HG03097 (cell line): ENCODE data around the gene COL5A3.

Experiments used
- ATAC-seq: cut with Tn5 transposase; IDR thresholded peaks from one replicate; pipeline ENCODE4 v1.9.1; 2021; ENCODE audit not compliant: unreplicated experiment, low FRiP score

The COL5A3 gene

DNA sequence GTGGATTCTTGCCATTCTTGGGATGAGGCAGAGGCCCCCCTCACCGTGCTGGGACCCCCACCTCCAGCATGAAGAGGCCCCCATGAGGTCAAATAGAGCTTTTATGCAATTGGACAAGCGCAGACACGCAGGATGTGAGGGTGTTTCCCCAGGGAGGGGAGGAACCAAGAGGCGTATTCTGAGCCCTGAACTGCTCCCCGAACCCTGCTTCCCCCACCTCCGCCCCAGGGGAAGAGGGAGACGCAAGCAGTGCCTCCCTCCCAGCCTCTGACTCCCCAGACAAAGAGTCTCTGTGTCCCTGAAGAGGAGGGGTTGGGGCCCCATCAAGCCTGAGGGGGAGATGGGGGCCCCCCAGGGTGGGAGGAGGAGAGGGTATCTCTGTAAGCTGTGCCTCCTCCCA lies 1.7 kb upstream of the COL5A3 start:
- ATAC-seq: no peak

GRCh38 chr19:10010939-10011338 lies 635 bp upstream of the COL5A3 start:
- no peak for ATAC-seq

DNA sequence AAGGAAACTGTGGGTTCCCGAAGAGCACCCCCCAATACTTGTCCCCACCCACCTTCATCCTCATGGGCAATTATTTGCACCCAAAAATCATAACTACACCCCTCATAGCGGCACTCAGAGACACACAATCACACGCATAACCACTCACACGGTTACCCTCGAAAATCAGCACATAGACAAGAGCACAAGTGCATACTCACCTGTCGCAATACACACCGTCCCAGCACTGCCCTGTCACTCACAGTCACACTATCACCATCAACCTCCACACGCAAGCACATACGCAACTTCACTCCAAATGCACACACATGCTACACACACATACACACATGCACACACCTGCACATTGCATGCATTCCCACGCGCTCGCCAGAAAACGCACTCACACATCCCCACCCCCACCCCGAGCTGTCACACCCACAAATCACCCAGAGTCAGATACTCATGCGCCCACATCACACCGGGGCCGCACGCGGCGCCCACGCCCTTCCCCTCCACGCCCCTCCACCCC lies 535 bp downstream of the COL5A3 start:
- ATAC-seq: no peak

GRCh38 chr19:10008184-10008765 lies 2.0 kb downstream of the COL5A3 start:
- no peak for ATAC-seq

DNA sequence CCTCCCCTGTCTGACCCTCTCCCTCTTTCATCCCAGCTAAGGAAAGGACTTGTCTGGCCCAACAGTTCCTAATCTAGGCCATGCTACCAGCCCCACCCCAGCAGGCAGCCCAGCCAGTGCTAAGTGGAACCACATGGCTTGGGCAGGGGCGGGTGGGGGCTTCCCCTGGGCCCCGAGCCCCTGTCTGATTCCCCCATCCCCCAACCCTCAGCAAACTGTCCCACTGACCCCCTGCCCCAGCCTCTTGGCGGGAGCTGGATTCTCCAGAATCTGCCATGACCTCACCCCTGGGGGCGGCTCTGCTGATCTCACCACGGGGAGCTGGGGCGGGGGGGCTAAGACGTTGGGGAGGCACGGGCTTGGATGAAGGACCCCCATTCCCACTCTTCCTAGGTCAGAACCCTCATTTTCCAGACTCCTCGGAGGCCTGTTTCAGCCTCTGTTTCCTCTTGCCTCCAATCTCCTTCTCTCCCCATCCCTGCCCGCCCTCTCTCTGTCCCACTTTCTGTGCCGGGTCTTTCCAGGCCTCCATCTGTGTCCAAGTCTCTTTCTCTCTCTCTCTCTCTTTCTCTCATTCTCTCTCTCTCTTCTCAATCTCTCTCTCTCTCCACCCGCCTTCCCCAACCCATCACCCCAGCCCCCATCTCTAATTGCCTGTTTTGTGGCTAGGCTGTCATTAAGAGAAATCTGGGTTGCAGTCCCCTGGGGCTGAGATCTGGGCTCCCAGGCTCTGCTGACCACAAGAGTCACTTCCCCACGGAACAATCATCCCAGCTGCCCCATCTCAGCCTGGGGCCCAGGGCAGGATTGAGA lies 2.7 kb downstream of the COL5A3 start:
- ATAC-seq: no peak

- ATAC-seq: no peak
Measured at GRCh38 chr19:10006752-10007323, 3.5 kb downstream of the COL5A3 start.

- ATAC-seq: no peak
Measured at GRCh38 chr19:10006335-10006708, 4.0 kb downstream of the COL5A3 start.

DNA sequence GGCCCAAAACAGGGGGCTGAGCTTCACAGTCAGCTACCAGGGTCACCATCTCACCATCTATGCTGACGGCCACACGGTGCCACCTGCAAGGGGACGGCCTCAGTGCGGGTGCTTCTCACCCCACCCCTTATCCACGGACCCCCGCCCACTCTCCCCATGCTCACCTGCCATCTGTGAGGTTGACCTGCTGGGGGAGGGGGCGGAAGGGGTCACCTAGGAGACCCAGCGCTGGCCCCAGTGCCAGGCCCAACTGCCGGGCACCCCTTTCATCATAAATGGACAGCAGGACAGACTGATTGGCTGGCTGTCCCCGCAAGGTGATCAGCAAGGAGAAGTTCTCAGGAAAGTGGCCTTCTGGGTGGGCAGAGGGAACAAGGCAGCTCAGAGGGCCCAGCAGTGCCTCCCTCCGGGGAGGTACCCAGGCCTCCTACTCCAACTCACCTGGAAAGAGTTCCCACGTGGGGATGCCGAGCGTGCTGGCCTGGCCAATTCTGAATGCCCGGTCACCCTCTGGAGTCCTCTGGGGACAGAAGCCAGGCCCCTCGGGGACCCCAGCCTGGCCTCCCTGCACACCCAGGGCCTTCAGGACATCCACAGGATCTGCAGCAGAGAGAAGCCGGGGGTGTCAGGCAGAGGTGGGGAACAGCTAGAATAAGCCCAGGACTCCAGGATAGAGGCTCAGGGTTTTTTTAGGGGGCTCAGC lies 4.5 kb downstream of the COL5A3 start:
- no peak for ATAC-seq

DNA sequence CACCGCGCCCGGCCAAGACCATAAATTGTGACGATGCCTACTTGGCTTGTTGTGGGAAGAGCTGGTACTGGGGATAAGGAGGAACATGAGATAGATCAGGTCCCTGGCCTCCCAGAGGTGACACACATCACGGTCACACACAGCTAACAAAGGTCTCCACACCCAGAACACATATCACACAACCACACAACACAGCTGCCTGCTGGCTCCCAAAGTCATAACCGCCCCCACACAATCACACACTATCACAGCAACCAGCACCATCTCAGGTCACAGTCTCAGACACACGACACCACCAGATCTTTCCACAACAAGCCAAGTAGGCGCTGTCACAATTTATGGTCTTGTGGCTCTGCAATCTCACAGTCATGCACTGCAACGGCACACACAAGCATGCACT lies 5.7 kb downstream of the COL5A3 start:
- ATAC-seq: no peak

- no peak for ATAC-seq
Measured at GRCh38 chr19:10003271-10003670, 7.0 kb downstream of the COL5A3 start.

- no peak for ATAC-seq
Measured at GRCh38 chr19:10001899-10002298, 8.4 kb downstream of the COL5A3 start.

- no peak for ATAC-seq
Measured at GRCh38 chr19:10000171-10000826, 10.0 kb downstream of the COL5A3 start.

DNA sequence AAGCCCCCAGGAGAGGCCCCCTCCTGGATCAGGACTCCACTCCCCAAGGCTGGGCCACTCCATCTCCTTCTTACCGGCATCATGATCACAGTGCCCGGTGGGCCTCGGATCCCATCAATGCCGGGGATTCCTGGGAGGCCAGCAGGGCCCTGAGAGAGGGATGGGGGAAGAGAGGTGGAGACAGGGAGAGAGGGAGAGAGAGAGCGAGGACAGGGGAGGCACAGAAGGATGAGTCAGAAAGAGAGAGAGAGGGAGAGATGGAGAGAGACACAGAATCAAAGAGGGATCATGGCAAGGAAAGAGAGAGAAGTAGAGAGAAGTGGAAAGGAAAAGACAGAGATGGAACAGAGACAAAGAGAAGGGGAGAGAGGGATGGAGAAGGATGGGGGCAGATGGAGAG lies 13.8 kb downstream of the COL5A3 start:
- no peak for ATAC-seq

GRCh38 chr19:9995999-9996398 lies 14.3 kb downstream of the COL5A3 start:
- ATAC-seq: no peak

GRCh38 chr19:9995084-9995483 lies 15.2 kb downstream of the COL5A3 start:
- no peak for ATAC-seq

GRCh38 chr19:9991425-9992191 lies 18.7 kb downstream of the COL5A3 start:
- ATAC-seq: no peak

GRCh38 chr19:9989504-9989903 lies 20.8 kb downstream of the COL5A3 start:
- no peak for ATAC-seq

DNA sequence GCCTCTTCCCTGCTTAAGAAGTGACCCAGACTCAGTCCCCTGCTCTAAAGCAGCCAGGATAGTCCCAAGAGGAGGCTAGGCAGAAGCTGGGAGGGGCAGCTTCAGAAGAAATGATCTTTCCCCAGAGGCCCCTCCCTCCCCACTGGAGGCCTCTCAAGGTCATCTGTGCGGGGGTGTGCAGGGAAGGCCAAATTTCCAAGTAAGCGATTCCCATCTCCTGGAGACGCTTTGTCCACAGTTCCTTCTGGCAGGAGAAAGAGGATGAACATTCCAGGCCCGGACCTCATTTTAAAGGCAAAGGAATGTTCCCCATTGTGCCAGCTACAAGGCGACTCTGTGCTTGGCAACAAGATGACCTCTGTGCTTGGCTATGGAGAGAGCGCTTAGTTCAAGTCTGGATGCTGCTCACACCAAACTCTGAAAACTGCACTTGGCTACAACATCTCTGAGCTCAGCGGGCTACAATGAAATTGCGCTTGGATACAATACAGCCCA lies 23.5 kb downstream of the COL5A3 start:
- no peak for ATAC-seq

DNA sequence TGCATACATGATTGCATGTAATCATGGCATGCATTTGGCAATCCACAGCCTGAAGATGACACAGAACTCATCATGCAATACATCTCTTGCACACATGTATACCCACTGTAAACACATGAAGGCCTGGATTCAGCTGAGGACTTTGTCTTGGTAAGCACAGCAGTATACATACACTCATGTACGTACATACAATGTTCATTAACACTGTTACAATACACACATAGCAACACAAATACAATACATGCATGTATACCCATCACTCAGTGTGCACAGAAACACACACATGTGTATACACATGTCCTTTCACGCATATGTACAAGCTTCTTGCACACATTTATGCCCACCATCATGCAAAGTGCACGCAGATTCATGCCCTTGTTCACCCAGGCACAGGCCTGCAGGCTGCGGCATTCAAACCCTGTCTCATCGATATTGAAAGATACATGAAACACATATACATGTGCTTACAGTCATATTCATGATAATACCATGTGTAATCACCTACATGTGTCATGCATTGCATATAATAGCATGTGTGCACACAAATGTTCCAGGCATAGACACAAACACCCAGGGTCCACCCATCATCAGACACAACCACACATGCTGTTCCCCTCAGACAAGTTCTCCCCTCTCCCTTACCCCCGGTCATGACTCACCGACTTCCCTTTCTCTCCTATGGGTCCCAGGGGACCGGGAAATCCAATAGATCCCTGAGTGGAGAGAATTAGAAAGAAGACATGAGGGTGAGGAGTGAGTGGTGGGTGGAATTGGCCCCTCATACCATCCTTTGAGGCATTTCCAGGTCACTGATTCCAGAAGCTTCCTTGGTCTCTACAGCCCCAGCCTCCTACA lies 28.7 kb downstream of the COL5A3 start:
- ATAC-seq: no peak
